Measurements from ENCODE around the gene CHP1.
"Not testable (repeated sequence)": the region's sequence is repeated elsewhere in the genome, so short reads cannot be mapped to it uniquely, and the experiment has no call there.

CHP1 gene

GRCh38 chr15:41278319-41278718 lies 47.3 kb downstream of the CHP1 start:
- Histone ChIP-seq H3K27me3 (ENCODE audit: control insufficient read depth in 1 of 2, insufficient read depth in 2 of 2, low read length in 2 of 2) (no peaks in the 10 kb centered on the region), H3K36me3 (ENCODE audit: control insufficient read depth in 1 of 2, insufficient read depth in 2 of 2, low read length in 2 of 2) (peaks cover 0 to 47% of the 10 kb centered on the region in 2 donors), H3K4me1 (ENCODE audit: control insufficient read depth in 1 of 2, insufficient read depth in 2 of 2, low read length in 2 of 2) (peaks cover 4 to 6% of the 10 kb centered on the region in 2 donors), H3K9ac (ENCODE audit: low read depth in 1 of 2, low read length in 2 of 2) (no peak overlapping the region), H3K27ac (ENCODE audit: low read depth, low read length) (no peak overlapping the region), H3K4me3 (ENCODE audit: low read depth in 1 of 2, low read length in 2 of 2) (no peak overlapping the region), H3K9me3 (ENCODE audit: control insufficient read depth in 1 of 2, low read length in 2 of 2) (no peaks in the 10 kb centered on the region)

GRCh38 chr15:41279535-41280283 lies 48.6 kb downstream of the CHP1 start:
- H3K4me1 ChIP-seq (ENCODE audit: control insufficient read depth in 1 of 2, insufficient read depth in 2 of 2, low read length in 2 of 2): peaks cover 5 to 7% of the 10 kb centered on the region in 2 donors
- H3K27ac ChIP-seq (ENCODE audit: low read depth, low read length): no peak overlapping the region
- H3K9me3 ChIP-seq (ENCODE audit: control insufficient read depth in 1 of 2, low read length in 2 of 2): no peaks in the 10 kb centered on the region
- H3K4me3 ChIP-seq (ENCODE audit: low read depth in 1 of 2, low read length in 2 of 2): no peak overlapping the region
- peaks cover 0 to 39% of the 10 kb centered on the region in 2 donors for H3K36me3 ChIP-seq (ENCODE audit: control insufficient read depth in 1 of 2, insufficient read depth in 2 of 2, low read length in 2 of 2)
- no peaks in the 10 kb centered on the region for H3K27me3 ChIP-seq (ENCODE audit: control insufficient read depth in 1 of 2, insufficient read depth in 2 of 2, low read length in 2 of 2)
- no peak overlapping the region for H3K9ac ChIP-seq (ENCODE audit: low read depth in 1 of 2, low read length in 2 of 2)

- H3K9ac ChIP-seq (ENCODE audit: low read depth in 1 of 2, low read length in 2 of 2): no peak overlapping the region
- H3K27ac ChIP-seq (ENCODE audit: low read depth, low read length): no peak overlapping the region
- peaks cover 5 to 36% of the 10 kb centered on the region in 2 donors for H3K36me3 ChIP-seq (ENCODE audit: control insufficient read depth in 1 of 2, insufficient read depth in 2 of 2, low read length in 2 of 2)
- no peaks in the 10 kb centered on the region for H3K27me3 ChIP-seq (ENCODE audit: control insufficient read depth in 1 of 2, insufficient read depth in 2 of 2, low read length in 2 of 2)
- no peak overlapping the region for H3K4me3 ChIP-seq (ENCODE audit: low read depth in 1 of 2, low read length in 2 of 2)
- H3K4me1 ChIP-seq (ENCODE audit: control insufficient read depth in 1 of 2, insufficient read depth in 2 of 2, low read length in 2 of 2): peaks cover 16 to 20% of the 10 kb centered on the region in 2 donors
- no peaks in the 10 kb centered on the region for H3K9me3 ChIP-seq (ENCODE audit: control insufficient read depth in 1 of 2, low read length in 2 of 2)
Observed at GRCh38 chr15:41281236-41281635, 50.2 kb downstream of the CHP1 start.

DNA sequence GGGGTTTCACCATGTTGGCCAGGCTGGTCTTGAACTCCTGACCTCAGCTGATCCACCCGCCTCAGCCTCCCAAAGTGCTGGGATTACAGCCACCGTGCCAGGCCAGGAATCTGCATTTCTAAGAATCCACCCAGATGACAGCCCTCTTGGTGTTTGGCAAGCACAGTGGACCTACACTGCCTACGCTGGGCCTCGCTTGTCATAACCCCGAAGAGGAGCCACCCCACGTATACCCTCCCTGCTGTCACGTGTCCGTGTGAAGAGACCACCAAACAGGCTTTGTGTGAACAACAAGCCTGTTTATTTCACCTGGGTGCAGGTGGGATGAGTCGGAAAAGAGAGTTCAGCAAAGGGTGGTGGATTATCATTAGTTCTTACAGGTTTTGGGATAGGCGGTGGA lies 51.4 kb downstream of the CHP1 start:
- H3K27me3 ChIP-seq (ENCODE audit: control insufficient read depth in 1 of 2, insufficient read depth in 2 of 2, low read length in 2 of 2); H3K4me3 ChIP-seq (ENCODE audit: low read depth in 1 of 2, low read length in 2 of 2); H3K9me3 ChIP-seq (ENCODE audit: control insufficient read depth in 1 of 2, low read length in 2 of 2); H3K9ac ChIP-seq (ENCODE audit: low read depth in 1 of 2, low read length in 2 of 2); H3K27ac ChIP-seq (ENCODE audit: low read depth, low read length): not testable (repeated sequence)
- peaks cover 16 to 20% of the 10 kb centered on the region in 2 donors for H3K4me1 ChIP-seq (ENCODE audit: control insufficient read depth in 1 of 2, insufficient read depth in 2 of 2, low read length in 2 of 2)
- H3K36me3 ChIP-seq (ENCODE audit: control insufficient read depth in 1 of 2, insufficient read depth in 2 of 2, low read length in 2 of 2): peaks cover 8 to 40% of the 10 kb centered on the region in 2 donors

DNA sequence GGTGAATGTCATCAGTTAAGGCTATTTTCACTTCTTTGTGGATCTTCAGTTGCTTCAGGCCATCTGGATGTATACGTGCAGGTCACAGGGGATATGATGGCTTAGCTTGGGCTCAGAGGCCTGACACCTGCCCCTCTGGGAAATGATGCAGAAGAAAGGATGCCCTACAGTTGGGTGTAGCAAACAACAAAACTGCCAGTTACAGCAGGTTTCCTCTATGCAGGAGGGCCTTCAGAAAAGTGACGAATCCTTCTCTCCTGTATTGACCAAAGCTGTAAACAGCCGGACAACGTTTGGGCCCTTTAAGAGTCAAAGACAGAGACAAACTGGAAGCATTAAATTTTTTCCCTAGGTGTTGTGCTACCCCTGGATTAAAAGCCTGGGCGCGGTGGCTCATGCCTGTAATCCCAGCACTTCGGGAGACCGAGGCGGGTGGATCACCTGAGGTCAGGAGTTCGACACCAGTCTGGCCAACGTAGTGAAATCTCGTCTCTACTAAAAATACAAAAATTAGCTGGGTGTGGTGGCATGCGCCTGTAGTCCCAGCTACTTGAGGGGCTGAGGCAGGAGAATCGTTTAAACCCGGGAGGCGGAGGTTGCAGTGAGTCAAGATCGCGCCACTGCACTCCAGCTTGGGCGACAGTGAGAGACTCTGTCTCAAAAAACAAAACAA lies 52.0 kb downstream of the CHP1 start:
- Histone ChIP-seq H3K9ac (ENCODE audit: low read depth in 1 of 2, low read length in 2 of 2) (peak overlapping the region; percentile 52 to 77), H3K4me3 (ENCODE audit: low read depth in 1 of 2, low read length in 2 of 2) (peak overlapping the region; percentile 61 to 84), H3K27ac (ENCODE audit: low read depth, low read length) (peak overlapping the region; percentile 37), H3K36me3 (ENCODE audit: control insufficient read depth in 1 of 2, insufficient read depth in 2 of 2, low read length in 2 of 2) (peaks cover 9 to 41% of the 10 kb centered on the region in 2 donors), H3K4me1 (ENCODE audit: control insufficient read depth in 1 of 2, insufficient read depth in 2 of 2, low read length in 2 of 2) (peaks cover 16 to 20% of the 10 kb centered on the region in 2 donors)
- H3K27me3 ChIP-seq (ENCODE audit: control insufficient read depth in 1 of 2, insufficient read depth in 2 of 2, low read length in 2 of 2); H3K9me3 ChIP-seq (ENCODE audit: control insufficient read depth in 1 of 2, low read length in 2 of 2): not testable (repeated sequence)

GRCh38 chr15:41283653-41284426 lies 52.8 kb downstream of the CHP1 start:
- H3K27ac ChIP-seq (ENCODE audit: low read depth, low read length): peak overlapping the region; percentile 74
- peak overlapping the region; percentile 77 to 94 for H3K9ac ChIP-seq (ENCODE audit: low read depth in 1 of 2, low read length in 2 of 2)
- H3K36me3 ChIP-seq (ENCODE audit: control insufficient read depth in 1 of 2, insufficient read depth in 2 of 2, low read length in 2 of 2): peaks cover 16 to 44% of the 10 kb centered on the region in 2 donors
- peak overlapping the region; percentile 84 to 98 for H3K4me3 ChIP-seq (ENCODE audit: low read depth in 1 of 2, low read length in 2 of 2)
- H3K27me3 ChIP-seq (ENCODE audit: control insufficient read depth in 1 of 2, insufficient read depth in 2 of 2, low read length in 2 of 2): no peaks in the 10 kb centered on the region
- H3K4me1 ChIP-seq (ENCODE audit: control insufficient read depth in 1 of 2, insufficient read depth in 2 of 2, low read length in 2 of 2): peaks cover 16 to 26% of the 10 kb centered on the region in 2 donors
- H3K9me3 ChIP-seq (ENCODE audit: control insufficient read depth in 1 of 2, low read length in 2 of 2): no peaks in the 10 kb centered on the region

GRCh38 chr15:41284427-41285177 lies 53.5 kb downstream of the CHP1 start:
- no peaks in the 10 kb centered on the region for H3K27me3 ChIP-seq (ENCODE audit: control insufficient read depth in 1 of 2, insufficient read depth in 2 of 2, low read length in 2 of 2)
- peak overlapping the region; percentile 77 to 94 for H3K9ac ChIP-seq (ENCODE audit: low read depth in 1 of 2, low read length in 2 of 2)
- H3K36me3 ChIP-seq (ENCODE audit: control insufficient read depth in 1 of 2, insufficient read depth in 2 of 2, low read length in 2 of 2): peaks cover 16 to 41% of the 10 kb centered on the region in 2 donors
- no peaks in the 10 kb centered on the region for H3K9me3 ChIP-seq (ENCODE audit: control insufficient read depth in 1 of 2, low read length in 2 of 2)
- peak overlapping the region; percentile 74 for H3K27ac ChIP-seq (ENCODE audit: low read depth, low read length)
- peaks cover 16 to 27% of the 10 kb centered on the region in 2 donors for H3K4me1 ChIP-seq (ENCODE audit: control insufficient read depth in 1 of 2, insufficient read depth in 2 of 2, low read length in 2 of 2)
- H3K4me3 ChIP-seq (ENCODE audit: low read depth in 1 of 2, low read length in 2 of 2): peak overlapping the region; percentile 84 to 98

GRCh38 chr15:41285285-41285684 lies 54.2 kb downstream of the CHP1 start:
- H3K4me1 ChIP-seq (ENCODE audit: control insufficient read depth in 1 of 2, insufficient read depth in 2 of 2, low read length in 2 of 2): peaks cover 16 to 27% of the 10 kb centered on the region in 2 donors
- no peak overlapping the region for H3K27ac ChIP-seq (ENCODE audit: low read depth, low read length)
- peak overlapping the region; percentile 77 to 94 for H3K9ac ChIP-seq (ENCODE audit: low read depth in 1 of 2, low read length in 2 of 2)
- no peaks in the 10 kb centered on the region for H3K27me3 ChIP-seq (ENCODE audit: control insufficient read depth in 1 of 2, insufficient read depth in 2 of 2, low read length in 2 of 2)
- H3K9me3 ChIP-seq (ENCODE audit: control insufficient read depth in 1 of 2, low read length in 2 of 2): no peaks in the 10 kb centered on the region
- H3K4me3 ChIP-seq (ENCODE audit: low read depth in 1 of 2, low read length in 2 of 2): peak overlapping the region; percentile 84 to 98
- H3K36me3 ChIP-seq (ENCODE audit: control insufficient read depth in 1 of 2, insufficient read depth in 2 of 2, low read length in 2 of 2): peaks cover 16 to 39% of the 10 kb centered on the region in 2 donors

- no peak overlapping the region for H3K27ac ChIP-seq (ENCODE audit: low read depth, low read length)
- H3K9ac ChIP-seq (ENCODE audit: low read depth in 1 of 2, low read length in 2 of 2): no peak overlapping the region
- H3K9me3 ChIP-seq (ENCODE audit: control insufficient read depth in 1 of 2, low read length in 2 of 2): no peaks in the 10 kb centered on the region
- H3K27me3 ChIP-seq (ENCODE audit: control insufficient read depth in 1 of 2, insufficient read depth in 2 of 2, low read length in 2 of 2): no peaks in the 10 kb centered on the region
- H3K36me3 ChIP-seq (ENCODE audit: control insufficient read depth in 1 of 2, insufficient read depth in 2 of 2, low read length in 2 of 2): peaks cover 16 to 49% of the 10 kb centered on the region in 2 donors
- no peak overlapping the region for H3K4me3 ChIP-seq (ENCODE audit: low read depth in 1 of 2, low read length in 2 of 2)
- peaks cover 16 to 27% of the 10 kb centered on the region in 2 donors for H3K4me1 ChIP-seq (ENCODE audit: control insufficient read depth in 1 of 2, insufficient read depth in 2 of 2, low read length in 2 of 2)
Observed at GRCh38 chr15:41286665-41287333, 55.7 kb downstream of the CHP1 start.
